Measurements from ENCODE around the gene CATSPERE.

GRCh38 chr1:244634546-244634945 lies 173.5 kb downstream of the CATSPERE start:
- TF ChIP-seq CTCF (IDR thresholded peaks at IDR 0.05; ENCODE audit: low read depth, low read length) (no peak), MYC (IDR thresholded peaks at IDR 0.05; ENCODE audit: low read depth, low read length) (no peak), POLR2A (IDR thresholded peaks at IDR 0.05; ENCODE audit: extremely low read depth, insufficient read length) (no peak)
- TF ChIP-seq, protein P1, sequence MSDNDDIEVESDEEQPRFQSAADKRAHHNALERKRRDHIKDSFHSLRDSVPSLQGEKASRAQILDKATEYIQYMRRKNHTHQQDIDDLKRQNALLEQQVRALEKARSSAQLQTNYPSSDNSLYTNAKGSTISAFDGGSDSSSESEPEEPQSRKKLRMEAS (IDR thresholded peaks at IDR 0.05; ENCODE audit: low read depth, low read length): no peak
